A549 (cell line): ENCODE data around the gene PRXL2B. TPM values are rescaled to one million over a fixed set of nuclear protein-coding genes. Genes with fewer than 3 reads are reported as not detected.

ENCODE experiments used
- ATAC-seq, 2 experiments: fragments of 200-7000 bp in 1 of 2; fragments of >200 bp in 1 of 2; cut with Nextera tagmentation in 1 of 2; cut with Tn5 transposase in 1 of 2; 3 replicates each; pipeline versions ENCODE4 v1.8.0 to v1.9.1; 2018 to 2020; ENCODE audit warnings: mild to moderate bottlenecking in 1 of 2, moderate library complexity in 1 of 2
- CTCF ChIA-PET: fragments of 300-600 bp; sonication (Branson Sonifier 250); formaldehyde crosslinking; extraction: SDS; loops from one replicate; lab custom pipeline; 2021; ENCODE audit warnings: antibody characterized with exemption, inconsistent platforms; lab: Yijun Ruan, JAX
- POLR2A ChIA-PET: fragments of 350-600 bp; formaldehyde crosslinking; extraction: SDS; loops from one replicate; lab custom pipeline; 2021; ENCODE audit warnings: antibody characterized with exemption, inconsistent platforms; lab: Yijun Ruan, JAX
- DNase-seq, 2 experiments: peaks; one replicate each; pipeline versions ENCODE4 v3.0.0 to v3.0.0-alpha.2; 2011 to 2016; ENCODE audit warnings: low read depth in 1 of 2, low spot score in 1 of 2
- FAIRE-seq: peaks from 2 replicates; lab custom pipeline; 2011; peaks lifted over from hg19 to GRCh38; lab: Jason Lieb, UNC
- H3K27ac ChIP-seq, 2 experiments: fragments of >200 bp; sonication (Bioruptor Twin); formaldehyde crosslinking; 3 replicates each; pipeline ENCODE4 v1.5.1; 2016 to 2017
- H3K4me1 ChIP-seq: fragments of >200 bp; sonication (Bioruptor Twin); formaldehyde crosslinking; 3 replicates; pipeline ENCODE4 v1.6.1; 2016
- H3K4me2 ChIP-seq: fragments of >200 bp; sonication (Bioruptor Twin); formaldehyde crosslinking; 3 replicates; pipeline ENCODE4 v1.6.1; 2016
- H3K4me3 ChIP-seq: fragments of >200 bp; sonication (Bioruptor Twin); formaldehyde crosslinking; 3 replicates; pipeline ENCODE4 v1.5.1; 2016
- H3K9me3 ChIP-seq: fragments of >200 bp; sonication (Bioruptor Twin); formaldehyde crosslinking; 3 replicates; pipeline ENCODE4 v1.6.1; 2016
- BHLHE40 ChIP-seq: IDR thresholded peaks from 2 replicates; pipeline ENCODE4 v1.6.1; 2012; ENCODE audit warnings: low read depth, low read length, inconsistent platforms
- CBX8 ChIP-seq: fragments of 200-600 bp; sonication (generic); IDR thresholded peaks from 2 replicates; pipeline ENCODE4 v1.6.1; 2016
- CHD4 ChIP-seq: fragments of 200-600 bp; sonication (generic); IDR thresholded peaks from 2 replicates; pipeline ENCODE4 v1.6.1; 2016; ENCODE audit warnings: antibody characterized with exemption, mild to moderate bottlenecking, borderline replicate concordance
- EHMT2 ChIP-seq: fragments of 200-600 bp; sonication (generic); IDR thresholded peaks from 2 replicates; pipeline ENCODE4 v1.6.1; 2016; ENCODE audit warnings: antibody characterized with exemption, low read depth, mild to moderate bottlenecking, moderate library complexity
- EP300 ChIP-seq, 2 experiments: fragments of >200 bp; sonication (Bioruptor Twin); formaldehyde crosslinking; IDR thresholded peaks; 2 replicates in 1 of 2; 3 replicates in 1 of 2; pipeline ENCODE4 v1.6.1; 2016 to 2017
- FOXS1 ChIP-seq: fragments of 250-450 bp; sonication (Bioruptor Pico); IDR thresholded peaks from 2 replicates; pipeline ENCODE4 v1.5.0; 2020; ENCODE audit warnings: mild to moderate bottlenecking, moderate library complexity
- JUN ChIP-seq, 2 experiments: fragments of >200 bp; sonication (Bioruptor Twin); formaldehyde crosslinking; IDR thresholded peaks; 2 replicates in 1 of 2; 3 replicates in 1 of 2; pipeline ENCODE4 v1.6.1; 2016 to 2017
- MYC ChIP-seq: IDR thresholded peaks from 2 replicates; pipeline ENCODE4 v1.6.1; 2012; ENCODE audit warnings: mild to moderate bottlenecking, inconsistent platforms, low read length, improper control_type of control experiment, borderline replicate concordance
- NPAS2 ChIP-seq: fragments of 250-450 bp; sonication (Bioruptor Pico); IDR thresholded peaks from 2 replicates; pipeline ENCODE4 v1.8.0; 2022; ENCODE audit warnings: mild to moderate bottlenecking, moderate library complexity, borderline replicate concordance
- NR3C1 ChIP-seq: fragments of >200 bp; sonication (Bioruptor Twin); formaldehyde crosslinking; IDR thresholded peaks from 3 replicates; pipeline ENCODE4 v1.6.1; 2017
- RAD21 ChIP-seq, 2 experiments: fragments of >200 bp in 1 of 2; sonication (Bioruptor Twin) in 1 of 2; formaldehyde crosslinking in 1 of 2; IDR thresholded peaks in 1 of 2; conservative IDR thresholded peaks in 1 of 2; 2 replicates in 1 of 2; 3 replicates in 1 of 2; pipeline ENCODE4 v1.6.1; 2012 to 2018; ENCODE audit warnings: inconsistent platforms in 1 of 2
- RFX5 ChIP-seq: fragments of 450-650 bp; IDR thresholded peaks from 2 replicates; pipeline ENCODE4 v1.7.1; 2014; ENCODE audit warnings: antibody characterized with exemption, mild to moderate bottlenecking, moderate library complexity
- SMC3 ChIP-seq: fragments of >200 bp; sonication (Bioruptor Twin); formaldehyde crosslinking; IDR thresholded peaks from 3 replicates; pipeline ENCODE4 v1.6.1; 2018; ENCODE audit warnings: inconsistent platforms
- TP53 ChIP-seq: fragments of 250-450 bp; sonication (Bioruptor Pico); IDR thresholded peaks from 2 replicates; pipeline ENCODE4 v1.5.0; 2021; ENCODE audit warnings: mild to moderate bottlenecking, moderate library complexity
- ZSCAN20 ChIP-seq: fragments of 250-450 bp; sonication (Bioruptor Pico); IDR thresholded peaks from 2 replicates; pipeline ENCODE4 v1.8.0; 2022; ENCODE audit warnings: mild to moderate bottlenecking, moderate library complexity
- WGBS: methylation state at CpG from one replicate; pipeline ENCODE4 v1.1.6; 2017; ENCODE audit errors: missing lambda C conversion rate; 5-methylcytosine and 5-hydroxymethylcytosine counted together
- polyA plus RNA-seq, 4 experiments: library from polyadenylated mRNA; depleted of rRNA in 3 of 4; stranded (reverse); fragments of >200 nt; fragmentation: RNase III in 1 of 4; extraction: RNeasy Plus Mini Kit Qiagen cat#74134 plus additional on column Dnase treatment in 1 of 4; gene quantifications; 2 replicates in 3 of 4; 3 replicates in 1 of 4; pipeline ENCODE4 v1.2.3, GENCODE V29; 2011 to 2017
- TF ChIP-seq, protein P1 (sequence below): fragments of 250-450 bp; sonication (Bioruptor Pico); IDR thresholded peaks from 2 replicates; pipeline ENCODE4 v1.5.0; 2021; ENCODE audit warnings: mild to moderate bottlenecking, moderate library complexity, borderline replicate concordance
- TF ChIP-seq, protein P2 (sequence below): IDR thresholded peaks from 2 replicates; pipeline ENCODE4 v1.6.1; 2012
- TF ChIP-seq, protein P3 (sequence below): fragments of 150-350 bp; IDR thresholded peaks from 2 replicates; pipeline ENCODE4 v1.6.1; 2014; ENCODE audit warnings: low read depth, mild to moderate bottlenecking, low read length
- TF ChIP-seq, protein P4 (sequence below): fragments of >200 bp; sonication (Bioruptor Twin); formaldehyde crosslinking; IDR thresholded peaks from 2 replicates; pipeline ENCODE4 v1.6.1; 2016
- TF ChIP-seq, protein P5 (sequence below): fragments of >200 bp; sonication (Bioruptor Twin); formaldehyde crosslinking; IDR thresholded peaks from 3 replicates; pipeline ENCODE4 v1.6.1; 2016
- TF ChIP-seq, protein P6 (sequence below): fragments of 450-650 bp; IDR thresholded peaks from 2 replicates; pipeline ENCODE4 v1.6.1; 2014; ENCODE audit warnings: antibody characterized with exemption

Gene PRXL2B
- polyA plus RNA-seq, 2 of the 4 experiments (the other 2 are of a cell fraction) = 4.4 to 16.4 TPM

DNA sequence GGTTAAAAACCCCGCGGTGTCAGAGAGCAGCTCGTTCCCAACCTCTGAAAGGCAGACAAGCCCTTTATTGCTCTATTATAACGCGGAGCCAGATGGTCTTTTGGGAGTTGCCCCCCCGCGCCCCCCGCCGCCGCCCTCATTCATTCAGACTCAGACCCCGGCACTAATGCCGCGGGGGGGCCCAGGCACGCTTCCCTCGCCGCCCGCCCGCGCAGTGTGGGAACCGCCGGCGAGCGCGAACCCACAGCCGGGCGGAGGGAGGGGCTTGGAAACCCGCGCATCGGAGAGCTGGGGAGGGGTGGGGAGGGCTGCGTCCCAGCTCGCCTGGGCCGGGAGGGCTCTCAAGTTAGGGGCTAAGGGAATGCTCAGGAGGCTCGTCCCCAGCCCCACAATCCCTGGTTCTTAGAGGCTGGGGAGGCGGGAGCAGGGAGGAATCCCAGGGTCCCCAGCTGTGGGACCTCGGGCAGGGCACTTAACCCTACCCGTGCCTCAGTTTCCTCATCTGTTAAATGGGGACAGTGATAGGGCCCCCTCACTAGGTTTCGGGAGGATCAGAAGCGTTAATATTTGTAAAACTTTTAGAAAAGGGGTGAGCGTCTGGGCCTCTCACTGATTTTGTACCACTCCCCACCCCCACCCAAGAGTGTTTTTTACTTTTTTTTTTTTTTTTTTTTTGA, 45.6 kb upstream of the PRXL2B start:
- TF ChIP-seq, protein P1, sequence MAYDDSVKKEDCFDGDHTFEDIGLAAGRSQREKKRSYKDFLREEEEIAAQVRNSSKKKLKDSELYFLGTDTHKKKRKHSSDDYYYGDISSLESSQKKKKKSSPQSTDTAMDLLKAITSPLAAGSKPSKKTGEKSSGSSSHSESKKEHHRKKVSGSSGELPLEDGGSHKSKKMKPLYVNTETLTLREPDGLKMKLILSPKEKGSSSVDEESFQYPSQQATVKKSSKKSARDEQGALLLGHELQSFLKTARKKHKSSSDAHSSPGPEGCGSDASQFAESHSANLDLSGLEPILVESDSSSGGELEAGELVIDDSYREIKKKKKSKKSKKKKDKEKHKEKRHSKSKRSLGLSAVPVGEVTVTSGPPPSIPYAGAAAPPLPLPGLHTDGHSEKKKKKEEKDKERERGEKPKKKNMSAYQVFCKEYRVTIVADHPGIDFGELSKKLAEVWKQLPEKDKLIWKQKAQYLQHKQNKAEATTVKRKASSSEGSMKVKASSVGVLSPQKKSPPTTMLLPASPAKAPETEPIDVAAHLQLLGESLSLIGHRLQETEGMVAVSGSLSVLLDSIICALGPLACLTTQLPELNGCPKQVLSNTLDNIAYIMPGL (CRISPR knock-in tag) = no peak
- TF ChIP-seq, protein P2, sequence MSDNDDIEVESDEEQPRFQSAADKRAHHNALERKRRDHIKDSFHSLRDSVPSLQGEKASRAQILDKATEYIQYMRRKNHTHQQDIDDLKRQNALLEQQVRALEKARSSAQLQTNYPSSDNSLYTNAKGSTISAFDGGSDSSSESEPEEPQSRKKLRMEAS = no peak
- TF ChIP-seq, protein P3, sequence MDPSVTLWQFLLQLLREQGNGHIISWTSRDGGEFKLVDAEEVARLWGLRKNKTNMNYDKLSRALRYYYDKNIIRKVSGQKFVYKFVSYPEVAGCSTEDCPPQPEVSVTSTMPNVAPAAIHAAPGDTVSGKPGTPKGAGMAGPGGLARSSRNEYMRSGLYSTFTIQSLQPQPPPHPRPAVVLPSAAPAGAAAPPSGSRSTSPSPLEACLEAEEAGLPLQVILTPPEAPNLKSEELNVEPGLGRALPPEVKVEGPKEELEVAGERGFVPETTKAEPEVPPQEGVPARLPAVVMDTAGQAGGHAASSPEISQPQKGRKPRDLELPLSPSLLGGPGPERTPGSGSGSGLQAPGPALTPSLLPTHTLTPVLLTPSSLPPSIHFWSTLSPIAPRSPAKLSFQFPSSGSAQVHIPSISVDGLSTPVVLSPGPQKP = no peak
- no peak for TF ChIP-seq RAD21 (conservative IDR thresholded peaks at IDR 0.05 in 1 of 2, IDR thresholded peaks at IDR 0.05 in 1 of 2)
- TF ChIP-seq NPAS2 = no peak
- no peak for TF ChIP-seq EHMT2
- no peak for TF ChIP-seq CBX8
- TF ChIP-seq, protein P4, sequence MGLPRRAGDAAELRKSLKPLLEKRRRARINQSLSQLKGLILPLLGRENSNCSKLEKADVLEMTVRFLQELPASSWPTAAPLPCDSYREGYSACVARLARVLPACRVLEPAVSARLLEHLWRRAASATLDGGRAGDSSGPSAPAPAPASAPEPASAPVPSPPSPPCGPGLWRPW = no peak
- no peak for TF ChIP-seq EP300 (IDR thresholded peaks at IDR 0.05)
- no peak for TF ChIP-seq NR3C1
- no peak for TF ChIP-seq BHLHE40
- TF ChIP-seq CHD4 = no peak
- no peak for TF ChIP-seq MYC
- no peak for TF ChIP-seq RFX5
- no peak for TF ChIP-seq FOXS1 (CRISPR knock-in tag)
- no peak for TF ChIP-seq TP53 (CRISPR knock-in tag)
- TF ChIP-seq SMC3 = no peak
- TF ChIP-seq, protein P5, sequence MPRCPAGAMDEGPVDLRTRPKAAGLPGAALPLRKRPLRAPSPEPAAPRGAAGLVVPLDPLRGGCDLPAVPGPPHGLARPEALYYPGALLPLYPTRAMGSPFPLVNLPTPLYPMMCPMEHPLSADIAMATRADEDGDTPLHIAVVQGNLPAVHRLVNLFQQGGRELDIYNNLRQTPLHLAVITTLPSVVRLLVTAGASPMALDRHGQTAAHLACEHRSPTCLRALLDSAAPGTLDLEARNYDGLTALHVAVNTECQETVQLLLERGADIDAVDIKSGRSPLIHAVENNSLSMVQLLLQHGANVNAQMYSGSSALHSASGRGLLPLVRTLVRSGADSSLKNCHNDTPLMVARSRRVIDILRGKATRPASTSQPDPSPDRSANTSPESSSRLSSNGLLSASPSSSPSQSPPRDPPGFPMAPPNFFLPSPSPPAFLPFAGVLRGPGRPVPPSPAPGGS = no peak
- TF ChIP-seq, protein P6, sequence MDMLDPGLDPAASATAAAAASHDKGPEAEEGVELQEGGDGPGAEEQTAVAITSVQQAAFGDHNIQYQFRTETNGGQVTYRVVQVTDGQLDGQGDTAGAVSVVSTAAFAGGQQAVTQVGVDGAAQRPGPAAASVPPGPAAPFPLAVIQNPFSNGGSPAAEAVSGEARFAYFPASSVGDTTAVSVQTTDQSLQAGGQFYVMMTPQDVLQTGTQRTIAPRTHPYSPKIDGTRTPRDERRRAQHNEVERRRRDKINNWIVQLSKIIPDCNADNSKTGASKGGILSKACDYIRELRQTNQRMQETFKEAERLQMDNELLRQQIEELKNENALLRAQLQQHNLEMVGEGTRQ = no peak
- no peak for TF ChIP-seq ZSCAN20 (CRISPR knock-in tag)
- CTCF ChIA-PET = no interaction called here
- no peaks in the 10 kb centered on the region for H3K9me3 ChIP-seq
- 82% methylated on average over 10 of the region's 39 CpGs for WGBS
- H3K27ac ChIP-seq = no peak overlapping the region
- ATAC-seq (no peak), FAIRE-seq (no peak), DNase-seq (no peak)
- H3K4me2 ChIP-seq = no peak overlapping the region
- POLR2A ChIA-PET = no interaction called here
- H3K4me3 ChIP-seq = no peak overlapping the region
- H3K4me1 ChIP-seq = peaks cover 27% of the 10 kb centered on the region

DNA sequence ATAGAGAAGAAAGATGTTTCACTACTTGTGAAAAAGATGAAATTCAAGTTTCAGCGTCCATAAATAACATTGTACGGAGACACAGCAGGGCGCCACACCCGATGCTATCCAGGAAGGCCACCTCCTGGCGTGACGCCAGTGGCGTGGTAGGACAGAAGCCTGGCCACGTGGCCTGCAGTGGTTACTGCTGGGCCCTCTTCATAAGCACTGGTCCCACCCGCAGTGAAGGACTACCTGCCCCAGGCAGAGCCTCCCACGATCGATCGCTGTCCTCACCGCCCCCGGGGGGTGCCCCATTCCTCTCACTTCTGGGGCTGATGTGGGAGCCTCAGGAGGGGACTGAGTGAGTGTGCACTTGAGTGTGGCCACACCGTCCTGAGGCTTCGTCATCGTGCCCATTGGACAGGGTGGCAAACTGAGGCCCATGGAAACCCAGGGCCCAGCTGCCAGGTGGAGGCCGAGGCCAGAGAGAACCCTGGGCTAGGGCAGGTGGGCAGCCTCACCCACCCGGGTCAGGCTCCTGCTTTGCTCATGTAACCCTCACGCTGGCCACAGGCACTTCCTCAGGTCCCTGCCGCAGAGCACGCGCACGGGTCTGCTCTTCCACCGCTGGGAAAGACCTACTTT, 44.8 kb upstream of the PRXL2B start:
- FAIRE-seq (no peak), DNase-seq (peak in 1 of 2 experiments; percentile 44), ATAC-seq (no peak)
- Histone ChIP-seq H3K4me3 (no peak overlapping the region), H3K27ac (0 out of 6 replicates have a peak overlapping the region, but pooled peaks of 1 of the 2 experiments have one; percentile 16), H3K9me3 (no peaks in the 10 kb centered on the region), H3K4me2 (no peak overlapping the region), H3K4me1 (peaks cover 27% of the 10 kb centered on the region)
- ChIA-PET CTCF (no interaction called here), POLR2A (no interaction called here)
- no peak for TF ChIP-seq JUN (IDR thresholded peaks at IDR 0.05)
- TF ChIP-seq, protein P2 = 0 out of 2 replicates have a peak, but pooled peaks have one; percentile 24
- WGBS = 75% methylated on average over 19 of the region's 25 CpGs
